Measurements from ENCODE around the gene RANBP2. TPM values are rescaled to one million over a fixed set of nuclear protein-coding genes. Genes with fewer than 3 reads are reported as not detected.

RANBP2 gene
- total and polyA plus RNA-seq, 10 of the 15 experiments (the other 5 are each of a cell fraction or from before 2014, with no cell fraction given): 9.0 to 81.7 (median 28.3) TPM

GRCh38 chr2:108829578-108830310 is 110.5 kb downstream of the RANBP2 start:
- ChIA-PET SMC1A (ENCODE audit: uncharacterized antibody, unreplicated experiment) (no interaction called here), CTCF (no interaction called here), POLR2A (no interaction called here), RAD21 (ENCODE audit: unreplicated experiment) (no interaction called here)
- Histone ChIP-seq H3K27me3 (replicated peaks in 1 of 2; ENCODE audit: control insufficient read depth in 2 of 2, insufficient read depth in 2 of 2, low read length in 1 of 2) (no peaks in the 10 kb centered on the region), H3K4me1 (ENCODE audit: control insufficient read depth, insufficient read depth, low read length) (no peaks in the 10 kb centered on the region; the same call in none of the 2 replicates), H2AFZ (ENCODE audit: control insufficient read depth, low read depth, low read length) (no peak overlapping the region), H4K20me1 (ENCODE audit: control insufficient read depth, insufficient read depth) (no peaks in the 10 kb centered on the region), H3K4me2 (ENCODE audit: control insufficient read depth, insufficient read depth) (no peak overlapping the region), H3K4me3 (no peak overlapping the region), H3K9me3 (replicated peaks; ENCODE audit: control insufficient read depth, insufficient read depth, low read length) (no peaks in the 10 kb centered on the region), H3K9ac (ENCODE audit: control insufficient read depth, insufficient read depth, low read length) (no peak overlapping the region), H3K36me3 (ENCODE audit: control insufficient read depth in 2 of 2, insufficient read depth in 2 of 2, low read length in 1 of 2) (no peaks in the 10 kb centered on the region), H3K27ac (ENCODE audit: control insufficient read depth, insufficient read depth) (no peak overlapping the region), H3K79me2 (ENCODE audit: control insufficient read depth, insufficient read depth, low read length) (no peaks in the 10 kb centered on the region)
- FAIRE-seq (no peak), ATAC-seq (no peak), DNase-seq (ENCODE audit: low read depth, low spot score) (no peak)
- intact Hi-C loops (cut with micrococcal nuclease; ENCODE audit: unreplicated experiment) (no loop called here), in situ Hi-C loops (cut with MboI) (no loop called here)
- no TSS peak for BruUV-seq (replicated peaks)
- 98% methylated on average over 4 of the region's 4 CpGs for WGBS (ENCODE audit: insufficient coverage, insufficient replicate concordance, low lambda C conversion rate, missing lambda C conversion rate)
- TF ChIP-seq SKIL (IDR thresholded peaks at IDR 0.05; ENCODE audit: low read depth, poor library complexity, severe bottlenecking) (no peak), MEF2B (IDR thresholded peaks at IDR 0.05; ENCODE audit: partially characterized antibody, poor library complexity, severe bottlenecking) (no peak), BCL11A (IDR thresholded peaks at IDR 0.05; ENCODE audit: low read depth, low read length) (no peak), CREM (IDR thresholded peaks at IDR 0.05; ENCODE audit: low read depth) (no peak), USF2 (IDR thresholded peaks at IDR 0.05; ENCODE audit: borderline replicate concordance, low read depth, low read length) (no peak), SIN3A (IDR thresholded peaks at IDR 0.05; ENCODE audit: low read depth, low read length) (no peak), ATF7 (IDR thresholded peaks at IDR 0.05; ENCODE audit: low read depth) (no peak), NKRF (conservative IDR thresholded peaks at IDR 0.05) (no peak), ZSCAN29 (IDR thresholded peaks at IDR 0.05) (no peak), MYB (IDR thresholded peaks at IDR 0.05; ENCODE audit: borderline replicate concordance, low read depth, low read length) (no peak), SUZ12 (IDR thresholded peaks at IDR 0.05; ENCODE audit: unreplicated experiment) (no peak), EP300 (IDR thresholded peaks at IDR 0.05; ENCODE audit: borderline replicate concordance in 1 of 2, control insufficient read depth in 1 of 2, low read depth in 2 of 2, low read length in 2 of 2) (no peak), DPF2 (IDR thresholded peaks at IDR 0.05) (no peak), POLR2A (IDR thresholded peaks at IDR 0.05; ENCODE audit: low read depth, low read length) (no peak), ELK1 (IDR thresholded peaks at IDR 0.05; ENCODE audit: low read depth, low read length) (no peak), NRF1 (conservative IDR thresholded peaks at IDR 0.05; ENCODE audit: low read depth, low read length) (no peak), SMAD5 (IDR thresholded peaks at IDR 0.05; ENCODE audit: low read depth) (no peak), ZNF207 (IDR thresholded peaks at IDR 0.05; ENCODE audit: borderline replicate concordance) (no peak)

Data from GM12878 (cell line).